ENCODE results near the gene ZCCHC7. TPM values are rescaled to one million over a fixed set of nuclear protein-coding genes. Genes with fewer than 3 reads are reported as not detected.

Gene ZCCHC7
- total and polyA plus RNA-seq, 10 of the 15 experiments (the other 5 are each of a cell fraction or from before 2014, with no cell fraction given), result 42.9 to 178 (median 53.3) TPM

DNA sequence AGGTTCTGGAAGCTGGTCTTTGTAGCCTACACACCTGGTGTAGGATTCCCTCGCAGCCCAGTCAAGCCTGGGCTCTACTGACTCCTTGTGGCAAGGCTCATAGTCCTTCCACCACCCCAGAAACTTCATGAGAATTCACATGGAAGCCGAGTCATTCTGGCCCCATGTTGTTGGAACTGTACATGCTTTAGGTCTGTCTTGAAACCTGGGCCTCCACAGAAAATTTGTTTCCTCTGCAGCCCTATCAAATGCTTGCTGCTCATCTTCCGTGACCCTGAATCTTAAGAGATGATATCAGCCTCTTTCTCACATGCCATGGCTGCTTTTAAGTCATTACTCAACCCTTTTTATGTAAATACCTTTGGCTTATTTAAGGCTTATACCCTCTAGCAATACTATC is 188.8 kb downstream of the ZCCHC7 start (continued):
- TF ChIP-seq NBN (IDR thresholded peaks at IDR 0.05) (no peak), CBX5 (IDR thresholded peaks at IDR 0.05; ENCODE audit: low read depth) (no peak; the same call in 1 of the 2 replicates), POLR2AphosphoS5 (IDR thresholded peaks at IDR 0.05; ENCODE audit: low read length) (no peak), SMAD5 (IDR thresholded peaks at IDR 0.05; ENCODE audit: low read depth) (0 out of 2 replicates have a peak, but pooled peaks have one; percentile 47), SPI1 (IDR thresholded peaks at IDR 0.05; ENCODE audit: borderline replicate concordance, insufficient read depth, low read depth, low read length) (no peak)
- TF ChIP-seq, protein P1, sequence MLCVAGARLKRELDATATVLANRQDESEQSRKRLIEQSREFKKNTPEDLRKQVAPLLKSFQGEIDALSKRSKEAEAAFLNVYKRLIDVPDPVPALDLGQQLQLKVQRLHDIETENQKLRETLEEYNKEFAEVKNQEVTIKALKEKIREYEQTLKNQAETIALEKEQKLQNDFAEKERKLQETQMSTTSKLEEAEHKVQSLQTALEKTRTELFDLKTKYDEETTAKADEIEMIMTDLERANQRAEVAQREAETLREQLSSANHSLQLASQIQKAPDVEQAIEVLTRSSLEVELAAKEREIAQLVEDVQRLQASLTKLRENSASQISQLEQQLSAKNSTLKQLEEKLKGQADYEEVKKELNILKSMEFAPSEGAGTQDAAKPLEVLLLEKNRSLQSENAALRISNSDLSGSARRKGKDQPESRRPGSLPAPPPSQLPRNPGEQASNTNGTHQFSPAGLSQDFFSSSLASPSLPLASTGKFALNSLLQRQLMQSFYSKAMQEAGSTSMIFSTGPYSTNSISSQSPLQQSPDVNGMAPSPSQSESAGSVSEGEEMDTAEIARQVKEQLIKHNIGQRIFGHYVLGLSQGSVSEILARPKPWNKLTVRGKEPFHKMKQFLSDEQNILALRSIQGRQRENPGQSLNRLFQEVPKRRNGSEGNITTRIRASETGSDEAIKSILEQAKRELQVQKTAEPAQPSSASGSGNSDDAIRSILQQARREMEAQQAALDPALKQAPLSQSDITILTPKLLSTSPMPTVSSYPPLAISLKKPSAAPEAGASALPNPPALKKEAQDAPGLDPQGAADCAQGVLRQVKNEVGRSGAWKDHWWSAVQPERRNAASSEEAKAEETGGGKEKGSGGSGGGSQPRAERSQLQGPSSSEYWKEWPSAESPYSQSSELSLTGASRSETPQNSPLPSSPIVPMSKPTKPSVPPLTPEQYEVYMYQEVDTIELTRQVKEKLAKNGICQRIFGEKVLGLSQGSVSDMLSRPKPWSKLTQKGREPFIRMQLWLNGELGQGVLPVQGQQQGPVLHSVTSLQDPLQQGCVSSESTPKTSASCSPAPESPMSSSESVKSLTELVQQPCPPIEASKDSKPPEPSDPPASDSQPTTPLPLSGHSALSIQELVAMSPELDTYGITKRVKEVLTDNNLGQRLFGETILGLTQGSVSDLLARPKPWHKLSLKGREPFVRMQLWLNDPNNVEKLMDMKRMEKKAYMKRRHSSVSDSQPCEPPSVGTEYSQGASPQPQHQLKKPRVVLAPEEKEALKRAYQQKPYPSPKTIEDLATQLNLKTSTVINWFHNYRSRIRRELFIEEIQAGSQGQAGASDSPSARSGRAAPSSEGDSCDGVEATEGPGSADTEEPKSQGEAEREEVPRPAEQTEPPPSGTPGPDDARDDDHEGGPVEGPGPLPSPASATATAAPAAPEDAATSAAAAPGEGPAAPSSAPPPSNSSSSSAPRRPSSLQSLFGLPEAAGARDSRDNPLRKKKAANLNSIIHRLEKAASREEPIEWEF (IDR thresholded peaks at IDR 0.05; ENCODE audit: insufficient replicate concordance, low read depth, low read length), result no peak
- TF ChIP-seq, protein P2, sequence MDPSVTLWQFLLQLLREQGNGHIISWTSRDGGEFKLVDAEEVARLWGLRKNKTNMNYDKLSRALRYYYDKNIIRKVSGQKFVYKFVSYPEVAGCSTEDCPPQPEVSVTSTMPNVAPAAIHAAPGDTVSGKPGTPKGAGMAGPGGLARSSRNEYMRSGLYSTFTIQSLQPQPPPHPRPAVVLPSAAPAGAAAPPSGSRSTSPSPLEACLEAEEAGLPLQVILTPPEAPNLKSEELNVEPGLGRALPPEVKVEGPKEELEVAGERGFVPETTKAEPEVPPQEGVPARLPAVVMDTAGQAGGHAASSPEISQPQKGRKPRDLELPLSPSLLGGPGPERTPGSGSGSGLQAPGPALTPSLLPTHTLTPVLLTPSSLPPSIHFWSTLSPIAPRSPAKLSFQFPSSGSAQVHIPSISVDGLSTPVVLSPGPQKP (IDR thresholded peaks at IDR 0.05; ENCODE audit: low read depth, low read length), result no peak

All from GM12878 (cell line).